ENCODE measurements around the gene TXNL1. TPM values are rescaled to one million over a fixed set of nuclear protein-coding genes. Genes with fewer than 3 reads are reported as not detected.
A peak's percentile ranks its signal among the peaks of the same experiment; 100 is the strongest.

The TXNL1 gene
- total and polyA plus RNA-seq, 2 donors (not counting 3 experiments of a cell fraction or from before 2014, with no cell fraction given), result 29.5 to 81.2 TPM

DNA sequence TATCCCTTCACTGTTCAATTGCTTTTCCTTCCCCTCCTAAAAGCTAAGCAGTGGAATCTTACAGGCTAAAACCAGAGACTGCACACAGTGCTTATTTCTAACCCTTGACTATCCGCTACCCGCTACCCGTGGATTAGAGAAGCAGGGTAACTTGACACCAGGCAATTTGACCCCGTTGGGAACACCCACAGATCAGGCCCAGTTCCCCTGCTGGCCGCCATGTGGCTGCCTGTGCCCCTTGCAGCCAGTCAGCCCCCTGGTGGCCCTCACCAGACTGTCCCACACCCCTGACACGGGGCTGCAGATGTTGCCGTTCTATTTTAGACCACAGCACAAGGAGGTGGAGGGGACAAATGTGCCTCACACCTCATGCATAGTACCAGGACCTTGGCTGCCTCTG is 74.8 kb downstream of the TXNL1 start:
- no peak for FAIRE-seq
- BruUV-seq (replicated peaks), result no TSS peak
- Histone ChIP-seq H3K4me2 (ENCODE audit: insufficient read depth, low read length) (no peak overlapping the region), H3K27me3 (ENCODE audit: control insufficient read depth in 2 of 2, insufficient read depth in 2 of 2, low read length in 2 of 2) (peaks cover 0 to 3% of the 10 kb centered on the region in 2 experiments), H3K4me3 (replicated peaks in 1 of 3; ENCODE audit: insufficient read depth in 1 of 3, low read depth in 1 of 3, low read length in 3 of 3) (no peak overlapping the region), H3K9ac (replicated peaks; ENCODE audit: extremely low read depth, insufficient read depth, low read length) (no peak overlapping the region), H3K36me3 (ENCODE audit: control insufficient read depth in 2 of 2, extremely low read depth in 1 of 2, insufficient read depth in 2 of 2, low read length in 2 of 2) (no peaks in the 10 kb centered on the region), H3K9me3 (replicated peaks; ENCODE audit: control insufficient read depth, insufficient read depth, low read length) (no peaks in the 10 kb centered on the region), H2AFZ (ENCODE audit: low read depth, low read length) (no peak overlapping the region), H3K9me1 (replicated peaks; ENCODE audit: control insufficient read depth, extremely low read depth, insufficient read depth, low read length) (no peaks in the 10 kb centered on the region), H4K20me1 (replicated peaks; ENCODE audit: control insufficient read depth, extremely low read depth, insufficient read depth, low read length) (no peaks in the 10 kb centered on the region), H3K79me2 (ENCODE audit: control insufficient read depth, insufficient read depth, low read length) (no peaks in the 10 kb centered on the region), H3K27ac (ENCODE audit: insufficient read depth, low read depth, low read length) (no peak overlapping the region), H3K4me1 (ENCODE audit: control insufficient read depth, extremely low read depth, insufficient read depth, low read length) (no peaks in the 10 kb centered on the region)
- POLR2A ChIA-PET, result no interaction called here
- TF ChIP-seq POLR2AphosphoS5 (IDR thresholded peaks at IDR 0.05; ENCODE audit: insufficient read depth, low read depth, low read length) (no peak), GATA2 (IDR thresholded peaks at IDR 0.05; ENCODE audit: insufficient read depth, insufficient read length, low read depth, low read length) (no peak)
- TF ChIP-seq, protein P1, sequence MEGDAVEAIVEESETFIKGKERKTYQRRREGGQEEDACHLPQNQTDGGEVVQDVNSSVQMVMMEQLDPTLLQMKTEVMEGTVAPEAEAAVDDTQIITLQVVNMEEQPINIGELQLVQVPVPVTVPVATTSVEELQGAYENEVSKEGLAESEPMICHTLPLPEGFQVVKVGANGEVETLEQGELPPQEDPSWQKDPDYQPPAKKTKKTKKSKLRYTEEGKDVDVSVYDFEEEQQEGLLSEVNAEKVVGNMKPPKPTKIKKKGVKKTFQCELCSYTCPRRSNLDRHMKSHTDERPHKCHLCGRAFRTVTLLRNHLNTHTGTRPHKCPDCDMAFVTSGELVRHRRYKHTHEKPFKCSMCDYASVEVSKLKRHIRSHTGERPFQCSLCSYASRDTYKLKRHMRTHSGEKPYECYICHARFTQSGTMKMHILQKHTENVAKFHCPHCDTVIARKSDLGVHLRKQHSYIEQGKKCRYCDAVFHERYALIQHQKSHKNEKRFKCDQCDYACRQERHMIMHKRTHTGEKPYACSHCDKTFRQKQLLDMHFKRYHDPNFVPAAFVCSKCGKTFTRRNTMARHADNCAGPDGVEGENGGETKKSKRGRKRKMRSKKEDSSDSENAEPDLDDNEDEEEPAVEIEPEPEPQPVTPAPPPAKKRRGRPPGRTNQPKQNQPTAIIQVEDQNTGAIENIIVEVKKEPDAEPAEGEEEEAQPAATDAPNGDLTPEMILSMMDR (IDR thresholded peaks at IDR 0.05; ENCODE audit: extremely low read depth in 1 of 2, insufficient read depth in 1 of 2, low read depth in 1 of 2, low read length in 2 of 2), result peak in 1 of 2 donors; percentile 20
- dilution Hi-C loops (cut with MboI; ENCODE audit: extremely low pct_ligation_motif_present, low sequenced_read_pairs) (no loop called here), intact Hi-C loops (cut with micrococcal nuclease) (no loop called here)
- CTCF ChIA-PET, result no interaction called here
- no peak for DNase-seq (ENCODE audit: low read depth, low spot score)

DNA sequence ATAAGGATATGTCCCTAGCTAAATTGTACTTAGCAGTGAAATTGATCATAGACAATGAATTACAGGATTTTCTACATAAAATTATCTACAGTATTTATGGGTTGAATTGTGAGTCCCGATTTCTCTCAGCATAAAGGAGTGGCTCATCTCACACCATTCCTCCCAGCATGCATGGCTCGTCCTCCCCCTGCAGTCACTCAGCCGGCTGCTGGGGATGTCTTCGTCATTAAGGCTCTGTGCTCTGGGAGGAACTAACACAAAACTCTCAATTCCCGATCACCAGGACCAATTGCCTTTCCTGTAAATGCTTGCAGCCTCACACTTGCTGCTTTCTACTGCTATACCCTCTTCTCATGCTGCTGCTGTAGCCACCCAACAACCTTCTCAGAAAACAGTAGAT is 75.9 kb downstream of the TXNL1 start:
- dilution Hi-C loops (cut with MboI; ENCODE audit: extremely low pct_ligation_motif_present, low sequenced_read_pairs), result no loop called here
- POLR2A ChIA-PET, result no interaction called here
- no peak for FAIRE-seq

More for the DNA sequence above, 75.9 kb downstream of the TXNL1 start:
- no peak overlapping the region for H3K4me3 ChIP-seq (replicated peaks in 1 of 3; ENCODE audit: insufficient read depth in 1 of 3, low read depth in 1 of 3, low read length in 3 of 3)
- BruUV-seq (replicated peaks), result no TSS peak
- TF ChIP-seq GATA2 (IDR thresholded peaks at IDR 0.05; ENCODE audit: insufficient read depth, insufficient read length, low read depth, low read length), result no peak
- TF ChIP-seq, protein P2, sequence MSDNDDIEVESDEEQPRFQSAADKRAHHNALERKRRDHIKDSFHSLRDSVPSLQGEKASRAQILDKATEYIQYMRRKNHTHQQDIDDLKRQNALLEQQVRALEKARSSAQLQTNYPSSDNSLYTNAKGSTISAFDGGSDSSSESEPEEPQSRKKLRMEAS (IDR thresholded peaks at IDR 0.05; ENCODE audit: insufficient read depth, insufficient read length), result no peak
- TF ChIP-seq JUN (IDR thresholded peaks at IDR 0.05; ENCODE audit: borderline replicate concordance, insufficient read depth, insufficient read length, low read depth), result no peak
- TF ChIP-seq FOS (IDR thresholded peaks at IDR 0.05; ENCODE audit: borderline replicate concordance, insufficient read depth, low read length), result no peak
- TF ChIP-seq POLR2AphosphoS5 (IDR thresholded peaks at IDR 0.05; ENCODE audit: insufficient read depth, low read depth, low read length), result no peak
- TF ChIP-seq MYC (IDR thresholded peaks at IDR 0.05; ENCODE audit: low read depth, low read length), result no peak
- no peak for TF ChIP-seq POLR2A (IDR thresholded peaks at IDR 0.05; ENCODE audit: low read depth, low read length)
- TF ChIP-seq, protein P1 (IDR thresholded peaks at IDR 0.05; ENCODE audit: extremely low read depth in 1 of 2, insufficient read depth in 1 of 2, low read depth in 1 of 2, low read length in 2 of 2), result no peak
- no peak for TF ChIP-seq EZH2 (IDR thresholded peaks at IDR 0.05; ENCODE audit: borderline replicate concordance, low read depth, low read length, severe bottlenecking)
- no peak for DNase-seq (ENCODE audit: low read depth, low spot score)
- H3K9me3 ChIP-seq (replicated peaks; ENCODE audit: control insufficient read depth, insufficient read depth, low read length), result no peaks in the 10 kb centered on the region
- CTCF ChIA-PET, result interaction anchor here (1.3 kb wide), 1 partner anchor 13 kb away, joined by 4 read pairs; no protein-coding TSS in a partner anchor
- no peak overlapping the region for H2AFZ ChIP-seq (ENCODE audit: low read depth, low read length)
- no peak overlapping the region for H3K9ac ChIP-seq (replicated peaks; ENCODE audit: extremely low read depth, insufficient read depth, low read length)
- H3K27me3 ChIP-seq (ENCODE audit: control insufficient read depth in 2 of 2, insufficient read depth in 2 of 2, low read length in 2 of 2), result peaks cover 0 to 3% of the 10 kb centered on the region in 2 experiments
- intact Hi-C loops (cut with micrococcal nuclease), result no loop called here
- no peaks in the 10 kb centered on the region for H3K79me2 ChIP-seq (ENCODE audit: control insufficient read depth, insufficient read depth, low read length)
- no peaks in the 10 kb centered on the region for H3K36me3 ChIP-seq (ENCODE audit: control insufficient read depth in 2 of 2, extremely low read depth in 1 of 2, insufficient read depth in 2 of 2, low read length in 2 of 2)
- H3K4me1 ChIP-seq (ENCODE audit: control insufficient read depth, extremely low read depth, insufficient read depth, low read length), result no peaks in the 10 kb centered on the region
- no peaks in the 10 kb centered on the region for H3K9me1 ChIP-seq (replicated peaks; ENCODE audit: control insufficient read depth, extremely low read depth, insufficient read depth, low read length)
- no peak overlapping the region for H3K27ac ChIP-seq (ENCODE audit: insufficient read depth, low read depth, low read length)
- H4K20me1 ChIP-seq (replicated peaks; ENCODE audit: control insufficient read depth, extremely low read depth, insufficient read depth, low read length), result no peaks in the 10 kb centered on the region
- H3K4me2 ChIP-seq (ENCODE audit: insufficient read depth, low read length), result no peak overlapping the region

Data from endothelial cell of umbilical vein (primary cell).